ENCODE measurements around the gene OSBPL2.

Gene OSBPL2

GRCh38 chr20:62236766-62237513, 1.4 kb upstream of the OSBPL2 start:
- DNase-seq, result no peak

GRCh38 chr20:62237514-62237800, 864 bp upstream of the OSBPL2 start:
- DNase-seq, result no peak

- no peak for DNase-seq
These were observed 402 bp downstream of the OSBPL2 start for GRCh38 chr20:62238569-62239277.

- DNase-seq, result no peak
These were observed 1.1 kb downstream of the OSBPL2 start for GRCh38 chr20:62239278-62239879.

- no peak for DNase-seq
These were observed 1.8 kb downstream of the OSBPL2 start for GRCh38 chr20:62240020-62240685.

- DNase-seq, result no peak
These were observed 3.2 kb downstream of the OSBPL2 start for GRCh38 chr20:62241506-62241905.

GRCh38 chr20:62242176-62242575, 3.9 kb downstream of the OSBPL2 start:
- DNase-seq, result no peak

- DNase-seq, result no peak
These were observed 4.8 kb downstream of the OSBPL2 start for GRCh38 chr20:62243106-62243505.

GRCh38 chr20:62243906-62244515, 5.7 kb downstream of the OSBPL2 start:
- no peak for DNase-seq

GRCh38 chr20:62244644-62245108, 6.4 kb downstream of the OSBPL2 start:
- DNase-seq, result no peak

- DNase-seq, result no peak
These were observed 7.6 kb downstream of the OSBPL2 start for GRCh38 chr20:62245911-62246280.

- no peak for DNase-seq
These were observed 8.1 kb downstream of the OSBPL2 start for GRCh38 chr20:62246431-62246830.

GRCh38 chr20:62246872-62247652, 8.7 kb downstream of the OSBPL2 start:
- DNase-seq, result no peak

- DNase-seq, result no peak
These were observed 10.7 kb downstream of the OSBPL2 start for GRCh38 chr20:62248890-62249560.

GRCh38 chr20:62252342-62252966, 14.1 kb downstream of the OSBPL2 start:
- DNase-seq, result no peak

- no peak for DNase-seq
These were observed 15.1 kb downstream of the OSBPL2 start for GRCh38 chr20:62253398-62253797.

GRCh38 chr20:62254021-62254724, 15.9 kb downstream of the OSBPL2 start:
- DNase-seq, result no peak

GRCh38 chr20:62255976-62256375, 17.7 kb downstream of the OSBPL2 start:
- DNase-seq, result no peak

GRCh38 chr20:62258499-62259293, 20.4 kb downstream of the OSBPL2 start:
- no peak for DNase-seq

GRCh38 chr20:62259294-62259565, 20.9 kb downstream of the OSBPL2 start:
- DNase-seq, result no peak
